HEK293 (cell line): ENCODE results near the gene MINDY1.

Experiments
- CTCF ChIA-PET: fragments of 350-600 bp; formaldehyde crosslinking; extraction: SDS; loops from one replicate; lab custom pipeline; 2021; ENCODE audit warnings: antibody characterized with exemption; lab: Yijun Ruan, JAX
- POLR2A ChIA-PET: fragments of 300-600 bp; formaldehyde crosslinking; extraction: SDS; loops from one replicate; lab custom pipeline; 2020; ENCODE audit warnings: antibody characterized with exemption, inconsistent platforms; lab: Yijun Ruan, JAX
- H3K27ac ChIP-seq: fragments of 200-500 bp; sonication (Bioruptor generic); 2 replicates; pipeline ENCODE4 v1.5.1; 2014; ENCODE audit warnings: low read depth, low read length, control low read depth, inconsistent platforms; ENCODE audit errors: extremely low read depth
- H3K36me3 ChIP-seq, 2 experiments: fragments of 200-500 bp in 1 of 2; sonication (Bioruptor generic) in 1 of 2; 1 replicate in 1 of 2; 2 replicates in 1 of 2; pipeline ENCODE4 v1.5.1; 2014 to 2017; ENCODE audit warnings: inconsistent platforms in 2 of 2, low read length in 2 of 2; ENCODE audit not compliant: control insufficient read depth in 2 of 2, insufficient read depth in 1 of 2
- H3K4me1 ChIP-seq: fragments of 200-500 bp; sonication (Bioruptor generic); 2 replicates; pipeline ENCODE4 v1.5.1; 2014; ENCODE audit warnings: mild to moderate bottlenecking, low read length, inconsistent platforms; ENCODE audit not compliant: control insufficient read depth, insufficient read depth
- H3K4me3 ChIP-seq: 2 replicates; pipeline ENCODE4 v1.5.1; 2011; ENCODE audit warnings: low read depth, mild to moderate bottlenecking, control low read depth, low read length, moderate library complexity
- H3K9me3 ChIP-seq: fragments of 200-500 bp; sonication (Bioruptor generic); 2 replicates; pipeline ENCODE4 v1.5.1; 2014; ENCODE audit warnings: low read depth, low read length, inconsistent platforms; ENCODE audit not compliant: control insufficient read depth, insufficient read depth
- PRDM1 ChIP-seq: fragments of 450-650 bp; formaldehyde crosslinking; IDR thresholded peaks from 2 replicates; pipeline ENCODE4; 2016; ENCODE audit warnings: missing biosample characterization, missing genetic modification characterization
- ZFP41 ChIP-seq: fragments of 450-650 bp; formaldehyde crosslinking; IDR thresholded peaks from 2 replicates; pipeline ENCODE4 v1.5.1; 2016; ENCODE audit warnings: missing biosample characterization, missing genetic modification characterization, borderline replicate concordance
- ZNF132 ChIP-seq: fragments of 450-650 bp; formaldehyde crosslinking; IDR thresholded peaks from 2 replicates; pipeline ENCODE4 v1.5.1; 2017; ENCODE audit warnings: missing biosample characterization, missing genetic modification characterization, borderline replicate concordance
- ZNF791 ChIP-seq: fragments of 450-650 bp; formaldehyde crosslinking; IDR thresholded peaks from 2 replicates; pipeline ENCODE4 v1.5.1; 2016; ENCODE audit warnings: missing biosample characterization, missing genetic modification characterization
- ZSCAN16 ChIP-seq: fragments of 450-650 bp; formaldehyde crosslinking; IDR thresholded peaks from 2 replicates; pipeline ENCODE4 v1.5.1; 2016; ENCODE audit warnings: missing biosample characterization, missing genetic modification characterization

The MINDY1 gene

DNA sequence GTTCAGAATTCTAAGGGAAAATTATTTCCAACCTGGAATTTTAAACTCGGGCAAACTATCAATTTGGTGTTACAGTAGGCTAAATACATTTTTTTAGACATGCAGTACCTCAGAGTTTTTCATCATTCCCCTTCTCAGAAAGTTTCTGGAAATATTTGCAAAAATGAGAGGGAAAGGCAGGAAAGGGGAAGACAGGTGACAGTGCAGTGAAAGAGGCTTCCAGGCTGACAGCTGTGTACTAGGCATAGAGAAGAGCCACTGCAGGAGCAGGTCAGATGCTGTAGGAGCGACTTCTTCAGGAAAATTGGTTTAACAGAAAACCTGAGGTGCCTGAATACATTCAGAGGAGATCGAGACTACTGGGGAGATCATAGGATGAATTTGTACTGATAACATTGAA, 52.0 kb downstream of the MINDY1 start:
- H3K36me3 ChIP-seq, result peaks cover 49 to 84% of the 10 kb centered on the region in 2 experiments

More for the DNA sequence above, 52.0 kb downstream of the MINDY1 start:
- TF ChIP-seq ZFP41 (tag by site-specific recombination) (no peak), PRDM1 (tag by site-specific recombination) (peak; percentile 50; the same call in 1 of the 2 replicates), ZNF132 (tag by site-specific recombination) (no peak), ZSCAN16 (tag by site-specific recombination) (no peak), ZNF791 (tag by site-specific recombination) (no peak)
- CTCF ChIA-PET, result no interaction called here
- Histone ChIP-seq H3K9me3 (no peaks in the 10 kb centered on the region), H3K27ac (no peak overlapping the region), H3K4me1 (no peaks in the 10 kb centered on the region), H3K4me3 (no peak overlapping the region)
- POLR2A ChIA-PET, result no interaction called here
